IMR-90 (cell line): ENCODE data around the gene ELL. TPM values are rescaled to one million over a fixed set of nuclear protein-coding genes. Genes with fewer than 3 reads are reported as not detected.

Source experiments
- ATAC-seq: fragments of 200-7000 bp; cut with Tn5 transposase; 2 replicates; pipeline ENCODE4 v1.9.1; 2020; ENCODE audit warnings: low read depth, mild to moderate bottlenecking, moderate library complexity
- BruUV-seq: library from RNA; stranded (reverse); fragments of 400-500 nt; replicated peaks from 2 replicates; lab custom pipeline; 2021; lab: Mats Ljungman, UMichigan
- CTCF ChIA-PET: fragments of 300-600 bp; formaldehyde crosslinking; extraction: SDS; loops from one replicate; lab custom pipeline; 2021; ENCODE audit warnings: antibody characterized with exemption; lab: Yijun Ruan, JAX
- POLR2A ChIA-PET: fragments of 300-600 bp; sonication (Branson Sonifier 250); formaldehyde crosslinking; loops from one replicate; lab custom pipeline; 2022; ENCODE audit warnings: antibody characterized with exemption; ENCODE audit not compliant: unreplicated experiment; lab: Charles Lee
- DNase-seq: peaks from one replicate; pipeline ENCODE4 v3.0.0; 2013
- H2AFZ ChIP-seq: replicated peaks from 2 replicates; pipeline ENCODE3; 2013; ENCODE audit warnings: low read length, mild to moderate bottlenecking; ENCODE audit not compliant: poor library complexity
- H2AK5ac ChIP-seq: 2 replicates; pipeline ENCODE4 v1.6.1; 2013; ENCODE audit warnings: low read depth, low read length, inconsistent platforms
- H2AK9ac ChIP-seq: replicated peaks from 2 replicates; pipeline ENCODE3; 2013; ENCODE audit warnings: mild to moderate bottlenecking, low read depth, low read length, moderate library complexity; ENCODE audit not compliant: poor library complexity
- H2BK120ac ChIP-seq: 2 replicates; pipeline ENCODE4 v1.6.1; 2013; ENCODE audit warnings: low read depth, low read length, inconsistent platforms
- H2BK15ac ChIP-seq: 3 replicates; pipeline ENCODE4 v1.6.1; 2013; ENCODE audit warnings: low read depth, low read length, inconsistent platforms
- H2BK20ac ChIP-seq: 2 replicates; pipeline ENCODE4 v1.6.1; 2013; ENCODE audit warnings: low read depth, mild to moderate bottlenecking, inconsistent platforms, low read length, moderate library complexity
- H2BK5ac ChIP-seq: 2 replicates; pipeline ENCODE4 v1.6.1; 2013; ENCODE audit warnings: mild to moderate bottlenecking, low read depth, low read length, inconsistent platforms; ENCODE audit not compliant: poor library complexity, severe bottlenecking
- H3K14ac ChIP-seq: replicated peaks from 2 replicates; pipeline ENCODE4 v1.6.1; 2013; ENCODE audit warnings: low read depth, low read length, inconsistent platforms
- H3K18ac ChIP-seq: 2 replicates; pipeline ENCODE4 v1.6.1; 2013; ENCODE audit warnings: low read depth, low read length, control low read depth
- H3K23ac ChIP-seq: 2 replicates; pipeline ENCODE4 v1.6.1; 2013; ENCODE audit warnings: low read depth, low read length, inconsistent platforms
- H3K27ac ChIP-seq: 2 replicates; pipeline ENCODE4 v1.5.1; 2013; ENCODE audit warnings: mild to moderate bottlenecking, control low read depth, low read length; ENCODE audit not compliant: insufficient read depth
- H3K27me3 ChIP-seq: 2 replicates; pipeline ENCODE4 v1.6.1; 2013; ENCODE audit warnings: low read length; ENCODE audit not compliant: control insufficient read depth, insufficient read depth
- H3K36me3 ChIP-seq: 2 replicates; pipeline ENCODE4 v1.6.1; 2013; ENCODE audit warnings: low read length, mixed read lengths; ENCODE audit not compliant: control insufficient read depth, insufficient read depth
- H3K4ac ChIP-seq: 2 replicates; pipeline ENCODE4 v1.6.1; 2013; ENCODE audit warnings: low read depth, low read length, inconsistent platforms
- H3K4me1 ChIP-seq: 2 replicates; pipeline ENCODE4 v1.6.1; 2013; ENCODE audit warnings: low read length, mixed read lengths; ENCODE audit not compliant: control insufficient read depth, insufficient read depth
- H3K4me2 ChIP-seq: 2 replicates; pipeline ENCODE4 v1.6.1; 2013; ENCODE audit warnings: low read depth, mild to moderate bottlenecking, control low read depth, low read length, moderate library complexity
- H3K4me3 ChIP-seq: 2 replicates; pipeline ENCODE4 v1.5.1; 2013; ENCODE audit warnings: low read depth, mild to moderate bottlenecking, control low read depth, low read length, moderate library complexity; ENCODE audit not compliant: insufficient read depth
- H3K56ac ChIP-seq: 2 replicates; pipeline ENCODE4 v1.6.1; 2013; ENCODE audit warnings: low read length, inconsistent platforms; ENCODE audit not compliant: insufficient read depth; ENCODE audit errors: extremely low read depth
- H3K79me1 ChIP-seq, 2 experiments: 2 replicates each; pipeline ENCODE4 v1.6.1; 2013; ENCODE audit warnings: low read length in 2 of 2, inconsistent platforms in 1 of 2, low read depth in 1 of 2
- H3K9ac ChIP-seq: 2 replicates; pipeline ENCODE4 v1.6.1; 2013; ENCODE audit warnings: low read depth, low read length, control low read depth
- H3K9me1 ChIP-seq: 2 replicates; pipeline ENCODE4 v1.6.1; 2013; ENCODE audit warnings: low read length, inconsistent platforms; ENCODE audit not compliant: insufficient read depth
- H3K9me3 ChIP-seq: 2 replicates; pipeline ENCODE4 v1.6.1; 2013; ENCODE audit warnings: low read length; ENCODE audit not compliant: control insufficient read depth, insufficient read depth
- H4K20me1 ChIP-seq: 2 replicates; pipeline ENCODE4 v1.6.1; 2013; ENCODE audit warnings: low read length, inconsistent platforms; ENCODE audit not compliant: insufficient read depth
- H4K5ac ChIP-seq: 2 replicates; pipeline ENCODE4 v1.6.1; 2013; ENCODE audit warnings: mild to moderate bottlenecking, low read depth, low read length, control low read depth
- H4K8ac ChIP-seq, 2 experiments: 2 replicates each; pipeline ENCODE4 v1.6.1; 2013; ENCODE audit warnings: low read depth in 2 of 2, low read length in 2 of 2, control low read depth in 1 of 2, inconsistent platforms in 1 of 2
- H4K91ac ChIP-seq: 2 replicates; pipeline ENCODE4 v1.6.1; 2013; ENCODE audit warnings: low read depth, low read length, inconsistent platforms; ENCODE audit not compliant: insufficient read depth
- BHLHE40 ChIP-seq: fragments of 150-350 bp; IDR thresholded peaks from 2 replicates; pipeline ENCODE4 v1.6.1; 2016; ENCODE audit warnings: mild to moderate bottlenecking, low read depth, low read length
- CTCF ChIP-seq: conservative IDR thresholded peaks from 2 replicates; pipeline ENCODE4 v1.5.1; 2012; ENCODE audit warnings: mild to moderate bottlenecking, low read depth, low read length, improper control_type of control experiment
- ELK1 ChIP-seq: fragments of 150-350 bp; IDR thresholded peaks from 2 replicates; pipeline ENCODE4 v1.6.1; 2016; ENCODE audit warnings: low read depth, mild to moderate bottlenecking, low read length, moderate library complexity, borderline replicate concordance
- MAFK ChIP-seq: IDR thresholded peaks from 2 replicates; pipeline ENCODE4 v1.6.1; 2012; ENCODE audit warnings: low read depth, low read length, improper control_type of control experiment
- USF2 ChIP-seq: fragments of 150-350 bp; IDR thresholded peaks from 2 replicates; pipeline ENCODE4 v1.6.1; 2017; ENCODE audit warnings: mild to moderate bottlenecking, antibody characterized with exemption, low read length, low read depth
- WGBS, 2 experiments: methylation state at CpG; one replicate each; pipeline versions ENCODE4 v1.1.5 to v1.1.7; 2013; ENCODE audit warnings: missing lambda C conversion rate in 2 of 2; ENCODE audit not compliant: insufficient read length in 1 of 2; ENCODE audit errors: extremely low coverage in 2 of 2; 5-methylcytosine and 5-hydroxymethylcytosine counted together
- dilution Hi-C: fragments of 300-500 bp; cut with HindIII; formaldehyde crosslinking; loops from one replicate; pipeline ENCODE4 v1.14.3; 2018; ENCODE audit warnings: low sequenced_read_pairs; ENCODE audit not compliant: unreplicated experiment
- in situ Hi-C: fragments of 300-500 bp; cut with MboI; formaldehyde crosslinking; loops from 3 replicates; pipeline ENCODE4 v1.14.3; 2019; ENCODE audit warnings: low sequenced_read_pairs, inconsistent platforms, mixed read lengths
- intact Hi-C: fragments of 100-400 bp; cut with micrococcal nuclease; formaldehyde crosslinking; loops from 2 replicates; pipeline ENCODE4 v1.10.0; 2022
- polyA plus RNA-seq, 3 experiments: library from polyadenylated mRNA; depleted of rRNA; stranded (reverse); fragments of >200 nt; gene quantifications; 2 replicates each; pipeline ENCODE4 v1.2.3, GENCODE V29; 2012; ENCODE audit warnings: low replicate concordance in 1 of 3
- total RNA-seq: library from RNA; depleted of rRNA; stranded (reverse); fragments of >200 nt; gene quantifications from 2 replicates; pipeline ENCODE4 v1.2.3, GENCODE V29; 2012

The ELL gene
- total and polyA plus RNA-seq, 2 of the 4 experiments (the other 2 are of a cell fraction) = 6.3 to 13.1 TPM

GRCh38 chr19:18559685-18560084 lies 37.8 kb upstream of the ELL start:
- Histone ChIP-seq H4K5ac (no peak overlapping the region), H3K36me3 (peaks cover 19% of the 10 kb centered on the region), H3K18ac (no peak overlapping the region), H3K9me3 (no peaks in the 10 kb centered on the region), H3K4me2 (no peak overlapping the region), H3K4me1 (0 out of 2 replicates have a peak, but pooled peaks cover 2% of the 10 kb centered on the region), H3K79me1 (peaks cover 21 to 42% of the 10 kb centered on the region in 2 experiments), H3K23ac (no peak overlapping the region), H2AFZ (no peak overlapping the region), H3K9me1 (0 out of 2 replicates have a peak, but pooled peaks cover 2% of the 10 kb centered on the region), H2AK5ac (no peak overlapping the region), H4K8ac (no peak overlapping the region), H4K20me1 (no peaks in the 10 kb centered on the region), H3K27ac (no peak overlapping the region), H3K14ac (no peak overlapping the region), H2AK9ac (no peak overlapping the region), H2BK20ac (no peak overlapping the region), H3K9ac (no peak overlapping the region), H2BK5ac (no peak overlapping the region), H2BK120ac (no peak overlapping the region), H2BK15ac (no peak overlapping the region), H3K27me3 (no peaks in the 10 kb centered on the region), H4K91ac (no peak overlapping the region), H3K56ac (no peak overlapping the region), H3K4me3 (no peak overlapping the region), H3K4ac (no peak overlapping the region)
- TF ChIP-seq CTCF (no peak), ELK1 (no peak), USF2 (no peak), MAFK (no peak), BHLHE40 (no peak)
- DNase-seq (no peak), ATAC-seq (no peak)
- BruUV-seq = no TSS peak
- dilution Hi-C loops = no loop called here
- 80% methylated on average over 1 of the region's 5 CpGs; no CpG with 5 or more reads in 1 of the 2 experiments for WGBS, 2 experiments
- CTCF ChIA-PET = interaction anchor here (0.8 kb wide), 1 partner anchor 40 kb away, joined by 5 read pairs; no protein-coding TSS in a partner anchor
- POLR2A ChIA-PET = interaction anchor here (0.5 kb wide), 1 partner anchor 37 kb away, joined by 3 read pairs; no protein-coding TSS in a partner anchor
- intact Hi-C loops = loop anchor here (5.0 kb wide), 1 partner anchor 107 kb away; no protein-coding TSS in a partner anchor
- in situ Hi-C loops = no loop called here
